Activated CD8-positive, alpha-beta memory T cell treated with anti-CD3 and anti-CD28 coated beads for 48 hours (primary cell): ENCODE data around the gene PDK2.

ENCODE experiments used
- DNase-seq, 3 experiments: peaks; one replicate each; pipeline ENCODE4 v3.0.0-alpha.2; 2020; ENCODE audit warnings: low read depth in 2 of 3, low spot score in 2 of 3

Gene PDK2

GRCh38 chr17:50114849-50115357 lies 19.8 kb downstream of the PDK2 start:
- no peak for DNase-seq

- no peak for DNase-seq
Observed at GRCh38 chr17:50115756-50116155, 20.6 kb downstream of the PDK2 start.

- DNase-seq: peak in 1 of 3 experiments; percentile 38
Observed at GRCh38 chr17:50117202-50118051, 22.3 kb downstream of the PDK2 start.

GRCh38 chr17:50118076-50118827 lies 23.1 kb downstream of the PDK2 start:
- no peak for DNase-seq

GRCh38 chr17:50118828-50119218 lies 23.7 kb downstream of the PDK2 start:
- DNase-seq: no peak

- DNase-seq: no peak
Observed at GRCh38 chr17:50120475-50121253, 25.5 kb downstream of the PDK2 start.

DNA sequence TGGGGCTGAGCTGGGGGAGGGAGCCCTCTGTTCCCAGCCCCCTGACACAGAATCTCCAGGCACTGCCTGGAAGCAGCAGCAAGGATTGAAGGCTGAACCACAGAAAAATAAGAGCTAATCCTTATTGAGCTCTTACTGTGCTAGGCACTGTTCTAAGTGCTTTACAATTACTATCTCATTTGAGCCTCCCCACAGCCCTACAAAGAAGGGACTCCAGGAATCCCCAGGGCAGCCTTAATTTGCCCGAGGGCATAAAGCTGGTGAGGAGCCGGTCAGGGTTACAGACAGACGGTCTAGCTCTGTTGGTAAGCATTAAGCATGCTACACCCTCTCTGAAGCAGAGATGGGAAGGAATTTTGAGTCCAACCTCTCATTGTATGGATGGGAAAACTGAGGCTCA lies 27.8 kb downstream of the PDK2 start:
- no peak for DNase-seq

DNA sequence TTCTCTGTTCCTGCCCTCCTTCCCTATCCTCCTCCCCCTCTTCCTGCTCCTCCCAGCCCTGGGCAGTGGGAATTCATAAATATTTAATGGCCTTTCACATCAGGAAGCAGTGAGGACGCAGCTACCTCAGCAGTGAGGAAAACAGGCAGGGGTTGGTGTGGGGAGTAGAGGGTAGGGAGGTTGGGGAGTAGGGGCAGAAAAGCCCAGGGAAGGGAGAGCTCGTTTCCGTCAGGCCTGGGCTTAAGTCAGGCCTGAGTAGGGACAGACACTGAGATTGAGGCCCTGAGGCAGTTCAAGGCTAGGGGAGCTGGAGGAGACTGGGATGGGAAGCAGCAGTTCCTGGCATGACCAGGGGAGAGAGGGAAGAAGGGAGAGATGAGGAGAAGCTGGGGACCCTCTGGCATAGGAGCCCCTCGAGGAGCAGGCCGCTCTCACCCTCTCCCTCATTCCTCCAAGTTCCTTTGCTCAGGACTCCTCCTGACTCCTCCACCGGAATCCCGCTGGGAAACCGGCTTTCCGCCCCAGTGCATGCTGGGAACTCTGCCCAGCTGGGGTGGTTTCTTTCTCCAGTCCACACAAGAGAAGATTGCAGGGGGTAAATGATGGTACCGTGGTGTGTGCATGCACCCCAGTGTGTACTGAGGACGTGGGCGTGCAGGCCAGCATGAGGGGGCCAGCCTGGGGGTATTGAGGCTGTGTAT lies 28.6 kb downstream of the PDK2 start:
- DNase-seq: no peak

- DNase-seq: no peak
Observed at GRCh38 chr17:50125420-50125997, 30.4 kb downstream of the PDK2 start.

GRCh38 chr17:50127697-50128361 lies 32.7 kb downstream of the PDK2 start:
- DNase-seq: no peak

- DNase-seq: no peak
Observed at GRCh38 chr17:50128441-50129352, 33.5 kb downstream of the PDK2 start.

- no peak for DNase-seq
Observed at GRCh38 chr17:50129353-50129727, 34.2 kb downstream of the PDK2 start.

- no peak for DNase-seq
Observed at GRCh38 chr17:50129728-50130558, 34.8 kb downstream of the PDK2 start, which contains the start of gene SAMD14. TSS of gene SAMD14 (minus strand) at chr17:50130160. CDS start at chr17:50124959, 5,201 bp downstream.

DNA sequence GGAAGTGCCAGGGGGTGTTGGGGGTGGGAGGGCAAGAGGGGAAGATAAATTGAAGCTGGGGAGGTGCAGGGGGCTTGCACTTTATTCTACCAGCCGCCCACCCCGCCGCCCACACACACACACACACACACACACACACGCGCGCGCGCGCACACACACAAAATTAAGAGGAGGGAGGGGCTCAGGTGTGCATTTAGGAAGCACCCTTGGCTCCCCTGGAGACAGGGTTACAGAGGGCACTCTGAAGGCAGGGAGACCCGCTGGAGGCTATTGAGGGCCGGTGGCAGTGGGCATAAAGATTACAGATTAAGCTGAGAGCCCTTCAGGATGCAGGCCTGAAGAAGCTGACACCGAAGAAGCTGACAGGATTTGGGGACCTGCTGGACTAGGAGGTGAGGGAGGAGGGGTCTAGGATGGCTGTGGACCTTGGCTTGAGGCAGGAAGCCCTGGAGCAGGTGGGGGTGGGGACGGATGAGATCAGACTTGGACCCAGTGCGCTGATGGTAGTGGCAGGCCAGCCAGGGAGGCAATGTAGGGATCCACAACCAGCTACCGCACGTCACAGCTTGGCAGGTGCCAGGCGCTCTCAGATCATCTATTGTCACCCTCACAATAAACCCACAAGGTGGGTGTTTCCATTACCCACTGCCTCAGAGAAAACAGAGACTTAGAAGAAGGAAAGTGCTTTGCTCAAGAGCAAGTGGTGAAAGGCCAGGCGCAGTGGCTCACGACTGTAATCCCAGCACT lies 35.6 kb downstream of the PDK2 start:
- no peak for DNase-seq

DNA sequence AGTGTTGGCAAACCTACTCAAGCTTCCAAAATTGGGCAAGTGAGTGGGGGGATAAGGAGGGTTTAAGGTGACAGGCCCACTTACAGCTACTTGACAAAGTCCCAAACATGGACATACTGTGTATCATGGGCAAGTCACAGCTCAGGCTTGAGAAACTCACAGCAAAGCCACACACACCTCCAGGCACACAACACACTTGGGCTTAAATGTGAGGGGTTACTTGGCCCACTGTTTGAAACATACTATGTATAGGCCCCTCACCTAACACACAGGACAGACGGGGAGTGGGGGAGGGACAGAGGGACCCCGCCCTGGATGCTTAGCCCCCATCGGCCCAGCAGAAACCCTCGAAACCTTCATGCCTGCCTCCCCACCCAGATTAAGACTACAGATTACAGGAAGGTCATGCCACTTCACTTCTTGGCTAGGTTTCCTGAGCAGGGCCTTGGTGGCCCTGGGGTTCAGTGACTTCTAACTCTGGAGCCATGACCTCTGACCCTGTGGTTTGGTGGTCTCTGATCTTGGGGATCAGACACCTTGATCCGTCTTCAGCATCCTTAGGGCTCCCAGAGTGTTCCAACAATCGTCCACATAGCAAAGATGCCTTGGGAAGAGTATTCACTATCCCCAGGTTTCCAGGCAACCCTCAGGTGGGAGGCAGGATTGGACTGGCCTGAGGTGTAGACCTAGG lies 37.1 kb downstream of the PDK2 start:
- no peak for DNase-seq

DNA sequence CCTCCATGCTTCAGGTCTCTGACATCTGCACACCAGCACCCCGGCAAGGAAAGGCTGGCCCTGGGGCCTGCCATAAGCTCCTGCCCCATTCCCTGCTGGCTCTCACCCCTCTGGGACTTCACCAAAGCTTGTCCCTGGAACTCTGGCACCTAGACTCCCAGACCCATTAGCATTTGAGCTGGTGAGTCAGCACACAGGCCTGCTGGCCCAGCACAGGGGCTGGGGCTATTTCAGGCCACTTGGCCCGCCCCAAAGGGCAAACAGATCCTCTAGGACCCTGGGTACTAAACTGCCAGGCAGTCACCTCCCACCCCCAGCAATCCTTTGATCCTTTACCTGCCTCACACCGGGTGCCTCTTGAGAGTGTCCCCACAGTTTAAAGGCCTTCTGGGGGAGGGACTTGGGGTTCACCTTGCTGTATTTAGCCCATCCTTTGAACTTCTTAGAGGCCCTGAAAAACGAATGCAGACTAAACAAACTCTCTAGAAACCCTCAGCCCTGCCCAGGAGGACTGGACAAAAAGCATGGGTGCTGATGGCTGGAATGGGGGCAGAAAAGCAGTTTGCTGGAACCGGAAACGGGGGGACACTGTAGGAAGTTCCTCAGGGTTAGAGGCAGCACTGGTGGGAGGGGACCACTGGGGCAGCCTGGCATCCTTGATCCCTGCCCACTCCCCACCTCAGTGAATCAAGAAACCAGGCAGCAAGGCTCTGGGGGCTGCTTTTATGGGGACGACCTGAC lies 38.0 kb downstream of the PDK2 start:
- no peak for DNase-seq
